Neural cell (in vitro differentiated cells): ENCODE results near the gene RAPGEF3. TPM values are rescaled to one million over a fixed set of nuclear protein-coding genes. Genes with fewer than 3 reads are reported as not detected.

Experiments used
- H2AFZ ChIP-seq: fragments of 200-600, 300-800 bp; sonication (generic), shearing (Covaris generic); 2 replicates; pipeline ENCODE4 v1.6.0; 2014; ENCODE audit warnings: low read depth, mild to moderate bottlenecking, antibody characterized with exemption, low read length, moderate library complexity
- H3F3A ChIP-seq: fragments of 200-600 bp; shearing (Covaris generic); 2 replicates; pipeline ENCODE4 v1.6.1; 2016; ENCODE audit warnings: mild to moderate bottlenecking, moderate library complexity, mixed read lengths, antibody characterized with exemption, low read length; ENCODE audit not compliant: insufficient read depth, poor library complexity, severe bottlenecking
- H3K27ac ChIP-seq: fragments of 200-600, 300-800 bp; sonication (generic), shearing (Covaris generic); 2 replicates; pipeline ENCODE4 v1.5.1; 2014; ENCODE audit warnings: mild to moderate bottlenecking, low read length, moderate library complexity
- H3K27me3 ChIP-seq: fragments of 300-800, 200-600 bp; sonication (generic), shearing (Covaris generic); 2 replicates; pipeline ENCODE4 v1.6.0; 2014; ENCODE audit warnings: mild to moderate bottlenecking, low read depth, low read length, moderate library complexity; ENCODE audit not compliant: insufficient read depth
- H3K36me3 ChIP-seq: fragments of 300-800, 200-600 bp; sonication (generic), shearing (Covaris generic); 2 replicates; pipeline ENCODE4 v1.5.1; 2014; ENCODE audit warnings: mild to moderate bottlenecking, antibody characterized with exemption, low read length, moderate library complexity; ENCODE audit not compliant: insufficient read depth
- H3K4me2 ChIP-seq: fragments of 300-800, 200-600 bp; sonication (generic), shearing (Covaris generic); 2 replicates; pipeline ENCODE4 v1.6.0; 2014; ENCODE audit warnings: mild to moderate bottlenecking, low read length
- H3K4me3 ChIP-seq: fragments of 300-800, 200-600 bp; sonication (generic), shearing (Covaris generic); 2 replicates; pipeline ENCODE4 v1.5.1; 2014; ENCODE audit warnings: mild to moderate bottlenecking, low read length, moderate library complexity
- H3K79me2 ChIP-seq: fragments of 200-600 bp; shearing (Covaris generic); replicated peaks from 2 replicates; pipeline ENCODE4 v1.6.0; 2014; ENCODE audit warnings: mild to moderate bottlenecking, low read length, moderate library complexity; ENCODE audit not compliant: insufficient read depth
- H3K9ac ChIP-seq: fragments of 300-800, 200-600 bp; sonication (generic), shearing (Covaris generic); 2 replicates; pipeline ENCODE4 v1.6.1; 2016; ENCODE audit warnings: mild to moderate bottlenecking, low read length, mixed read lengths
- H3K9me2 ChIP-seq: fragments of 200-600 bp; shearing (Covaris generic); 2 replicates; pipeline ENCODE4 v1.6.1; 2016; ENCODE audit warnings: mild to moderate bottlenecking, low read length, mixed read lengths; ENCODE audit not compliant: insufficient read depth
- H3K9me3 ChIP-seq: fragments of 200-600, 300-800 bp; sonication (generic), shearing (Covaris generic); 2 replicates; pipeline ENCODE4 v1.6.1; 2016; ENCODE audit warnings: mild to moderate bottlenecking, mixed run types, low read length, moderate library complexity, mixed read lengths
- H4K20me1 ChIP-seq: fragments of 200-600 bp; shearing (Covaris generic); 2 replicates; pipeline ENCODE4 v1.6.1; 2016; ENCODE audit warnings: mild to moderate bottlenecking, mixed run types; ENCODE audit not compliant: insufficient read depth
- CTCF ChIP-seq: fragments of 450-650 bp; IDR thresholded peaks from 2 replicates; pipeline ENCODE4 v1.5.1; 2014; ENCODE audit warnings: antibody characterized with exemption, mild to moderate bottlenecking, moderate library complexity; ENCODE audit not compliant: poor library complexity, severe bottlenecking
- EP300 ChIP-seq: fragments of 450-650 bp; conservative IDR thresholded peaks from 2 replicates; pipeline ENCODE4 v1.6.1; 2014; ENCODE audit warnings: antibody characterized with exemption, mild to moderate bottlenecking, moderate library complexity; ENCODE audit not compliant: poor library complexity, severe bottlenecking
- EZH2 ChIP-seq: fragments of 200-600, 300-800 bp; shearing (Covaris generic), sonication (generic); IDR thresholded peaks from 2 replicates; pipeline ENCODE4 v1.6.1; 2014; ENCODE audit warnings: antibody characterized with exemption, low read length, borderline replicate concordance, mild to moderate bottlenecking; ENCODE audit not compliant: insufficient read depth, poor library complexity, severe bottlenecking
- MXI1 ChIP-seq: fragments of 450-650 bp; conservative IDR thresholded peaks from 2 replicates; pipeline ENCODE4 v1.6.1; 2014; ENCODE audit warnings: antibody characterized with exemption, mild to moderate bottlenecking; ENCODE audit not compliant: poor library complexity, severe bottlenecking
- POLR2AphosphoS5 ChIP-seq: IDR thresholded peaks from 2 replicates; pipeline ENCODE4 v1.6.1; 2012
- RAD21 ChIP-seq: fragments of 450-650 bp; conservative IDR thresholded peaks from 2 replicates; pipeline ENCODE4 v1.6.1; 2014; ENCODE audit warnings: antibody characterized with exemption, mild to moderate bottlenecking, moderate library complexity
- REST ChIP-seq: IDR thresholded peaks from 2 replicates; pipeline ENCODE4 v1.6.1; 2012; ENCODE audit warnings: borderline replicate concordance
- SMC3 ChIP-seq: fragments of 450-650 bp; conservative IDR thresholded peaks from 2 replicates; pipeline ENCODE4 v1.6.1; 2014; ENCODE audit warnings: antibody characterized with exemption, mild to moderate bottlenecking, moderate library complexity; ENCODE audit not compliant: poor library complexity
- TAF1 ChIP-seq: IDR thresholded peaks from 2 replicates; pipeline ENCODE4 v1.6.1; 2012; ENCODE audit warnings: low read depth
- polyA plus RNA-seq: library from polyadenylated mRNA; depleted of rRNA; stranded (reverse); fragments of >200 nt; gene quantifications from 2 replicates; pipeline ENCODE4 v1.2.3, GENCODE V29; 2014

The RAPGEF3 gene
- polyA plus RNA-seq, 1 donor from 2014 or later: 1.5 TPM

- H3F3A ChIP-seq: no peaks in the 10 kb centered on the region
- no peaks in the 10 kb centered on the region for H3K79me2 ChIP-seq
- H3K27me3 ChIP-seq: no peaks in the 10 kb centered on the region
- no peaks in the 10 kb centered on the region for H3K36me3 ChIP-seq
- H3K27ac ChIP-seq: no peak overlapping the region
- H4K20me1 ChIP-seq: no peaks in the 10 kb centered on the region
- no peaks in the 10 kb centered on the region for H3K9me3 ChIP-seq
- no peak overlapping the region for H3K4me3 ChIP-seq
- H3K4me2 ChIP-seq: no peak overlapping the region
- no peak overlapping the region for H2AFZ ChIP-seq
- no peaks in the 10 kb centered on the region for H3K9me2 ChIP-seq
- TF ChIP-seq POLR2AphosphoS5 (no peak), MXI1 (no peak), REST (no peak), CTCF (no peak), TAF1 (no peak), EP300 (no peak), RAD21 (no peak), SMC3 (no peak), EZH2 (no peak)
- H3K9ac ChIP-seq: no peak overlapping the region
Measured at GRCh38 chr12:47795121-47795813, 36.6 kb upstream of the RAPGEF3 start.

- Histone ChIP-seq H3K9me3 (no peaks in the 10 kb centered on the region), H3K27me3 (no peaks in the 10 kb centered on the region), H3K9me2 (no peaks in the 10 kb centered on the region), H3K36me3 (no peaks in the 10 kb centered on the region), H3K4me2 (no peak overlapping the region), H2AFZ (no peak overlapping the region), H3K27ac (no peak overlapping the region), H3K9ac (no peak overlapping the region), H3F3A (no peaks in the 10 kb centered on the region), H4K20me1 (no peaks in the 10 kb centered on the region), H3K4me3 (no peak overlapping the region), H3K79me2 (no peaks in the 10 kb centered on the region)
- TF ChIP-seq REST (no peak), POLR2AphosphoS5 (no peak)
Measured at GRCh38 chr12:47794679-47795078, 36.0 kb upstream of the RAPGEF3 start.
